GM19395 (cell line): ENCODE measurements around the gene MICB.

Experiments
- ATAC-seq: cut with Tn5 transposase; IDR thresholded peaks from one replicate; pipeline ENCODE4 v1.9.1; 2021; ENCODE audit warnings: mild to moderate bottlenecking, moderate library complexity; ENCODE audit not compliant: unreplicated experiment

The MICB gene

GRCh38 chr6:31559606-31559957 is 61.6 kb downstream of the MICB start:
- ATAC-seq: no peak

- peak; percentile 66 for ATAC-seq
Observed at GRCh38 chr6:31559958-31560696, 62.2 kb downstream of the MICB start.

- ATAC-seq: no peak
Observed at GRCh38 chr6:31560697-31561058, 62.7 kb downstream of the MICB start.
